Measurements from ENCODE around the gene PRR14L.

Gene PRR14L

DNA sequence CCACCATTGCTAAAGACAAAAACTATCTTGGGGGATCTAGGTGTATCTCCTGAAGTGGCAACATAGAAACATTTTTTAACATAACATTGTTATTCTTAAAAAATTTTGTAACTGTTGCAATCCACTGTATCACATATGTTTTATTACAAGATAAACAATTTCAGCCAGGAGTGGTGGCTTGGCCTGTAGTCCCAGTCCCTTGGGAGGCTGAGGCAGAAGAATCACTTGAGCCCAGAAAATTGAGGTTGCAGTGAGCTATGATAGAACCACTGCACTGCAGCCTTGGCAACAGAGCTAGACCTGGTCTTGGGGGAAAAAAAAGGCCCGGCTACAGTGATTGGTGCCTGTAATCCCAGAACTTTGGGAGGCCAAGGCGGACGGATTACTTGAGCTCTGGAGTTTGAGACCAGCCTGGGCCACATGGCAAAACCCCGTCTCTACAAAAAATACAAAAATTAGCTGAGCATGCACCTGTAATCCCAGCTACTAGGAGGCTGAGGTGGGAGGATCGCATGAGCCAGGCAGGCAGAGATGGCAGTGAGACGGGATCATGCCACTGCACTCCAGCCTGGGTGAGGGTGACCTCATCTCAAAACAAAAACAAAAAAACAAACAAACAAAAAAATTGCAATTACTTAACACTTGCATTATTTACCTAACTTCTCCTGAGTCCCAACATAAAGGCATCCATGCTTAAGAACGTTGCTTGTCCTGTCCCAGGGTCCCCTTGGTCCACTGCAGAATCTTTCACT is 2.3 kb upstream of the PRR14L start:
- no peak for TF ChIP-seq CTCF (IDR thresholded peaks at IDR 0.05; ENCODE audit: control insufficient read depth, insufficient read depth, low read depth, low read length, missing control alignments)
- no peak overlapping the region for H3K4me3 ChIP-seq (ENCODE audit: control insufficient read depth, low read depth, low read length)

GRCh38 chr22:31750365-31751284 is 693 bp upstream of the PRR14L start:
- no peak for DNase-seq (ENCODE audit: low read depth)
- no peak for TF ChIP-seq CTCF (IDR thresholded peaks at IDR 0.05; ENCODE audit: control insufficient read depth, insufficient read depth, low read depth, low read length, missing control alignments)
- peak overlapping the region; percentile 94; the same call in 1 of the 2 replicates for H3K4me3 ChIP-seq (ENCODE audit: control insufficient read depth, low read depth, low read length)

More for the DNA sequence above, 2.3 kb upstream of the PRR14L start:
- no peak for DNase-seq (ENCODE audit: low read depth)

DNA sequence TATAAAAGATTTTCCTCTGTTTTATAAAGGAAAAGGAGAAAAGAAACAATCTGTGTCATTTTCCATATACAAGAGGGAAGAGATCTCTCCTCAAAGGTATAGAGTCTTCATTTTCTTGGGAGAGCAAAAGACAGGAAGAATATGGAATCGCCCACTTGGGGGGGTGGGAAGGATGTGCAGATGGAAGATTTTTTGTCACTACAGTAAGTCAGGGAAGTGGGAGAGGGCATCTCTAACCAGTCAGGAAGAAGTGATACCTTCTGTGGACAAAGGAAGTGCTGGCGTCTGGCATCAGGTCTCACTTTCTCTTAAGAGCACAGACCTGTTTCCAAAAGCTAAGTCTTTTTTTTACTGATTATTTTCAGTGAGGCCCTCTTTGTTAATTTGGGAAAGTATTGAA is 1.4 kb downstream of the PRR14L start:
- H3K4me3 ChIP-seq (ENCODE audit: control insufficient read depth, low read depth, low read length) = peak overlapping the region; percentile 94
- no peak for TF ChIP-seq CTCF (IDR thresholded peaks at IDR 0.05; ENCODE audit: control insufficient read depth, insufficient read depth, low read depth, low read length, missing control alignments)
- DNase-seq (ENCODE audit: low read depth) = no peak

DNA sequence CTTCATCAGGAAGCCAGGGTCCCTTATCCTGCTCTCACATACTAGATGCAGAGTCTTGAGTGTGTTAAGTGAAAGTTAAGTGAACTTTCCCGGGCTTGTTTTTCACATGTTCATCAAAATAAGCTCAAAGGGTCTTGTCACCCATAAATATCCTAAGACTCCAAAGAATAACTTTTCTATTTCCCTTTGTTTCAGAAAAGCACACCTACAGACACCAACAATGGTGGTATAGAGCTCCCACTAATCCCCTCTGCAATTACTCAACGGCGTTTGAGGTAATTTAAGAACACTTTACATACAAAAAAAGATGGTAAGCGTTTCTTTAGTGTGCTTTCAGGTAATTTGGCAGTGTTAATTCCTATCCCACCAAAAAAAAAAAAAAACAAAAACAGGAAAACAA is 2.5 kb downstream of the PRR14L start:
- DNase-seq (ENCODE audit: low read depth) = no peak
- TF ChIP-seq CTCF (IDR thresholded peaks at IDR 0.05; ENCODE audit: control insufficient read depth, insufficient read depth, low read depth, low read length, missing control alignments) = no peak
- no peak overlapping the region for H3K4me3 ChIP-seq (ENCODE audit: control insufficient read depth, low read depth, low read length)

- DNase-seq (ENCODE audit: low read depth) = no peak
- TF ChIP-seq CTCF (IDR thresholded peaks at IDR 0.05; ENCODE audit: control insufficient read depth, insufficient read depth, low read depth, low read length, missing control alignments) = no peak
- H3K4me3 ChIP-seq (ENCODE audit: control insufficient read depth, low read depth, low read length) = no peak overlapping the region
Observed at GRCh38 chr22:31743871-31744270, 6.1 kb downstream of the PRR14L start.

- DNase-seq (ENCODE audit: low read depth) = no peak
- H3K4me3 ChIP-seq (ENCODE audit: control insufficient read depth, low read depth, low read length) = no peak overlapping the region
- TF ChIP-seq CTCF (IDR thresholded peaks at IDR 0.05; ENCODE audit: control insufficient read depth, insufficient read depth, low read depth, low read length, missing control alignments) = no peak
Observed at GRCh38 chr22:31742682-31743081, 7.2 kb downstream of the PRR14L start.

All from AG09309 (cell line).